ENCODE measurements around the gene MAGI3.

- TF ChIP-seq POLR2A (IDR thresholded peaks at IDR 0.05; ENCODE audit: low read length) (no peak), GATA1 (IDR thresholded peaks at IDR 0.05; ENCODE audit: low read depth, low read length) (no peak)
Observed at GRCh38 chr1:113467991-113468390, 77.7 kb downstream of the MAGI3 start.

Data from erythroblast (primary cell).